Measurements from ENCODE around the gene CASKIN1. TPM values are rescaled to one million over a fixed set of nuclear protein-coding genes. Genes with fewer than 3 reads are reported as not detected.

The CASKIN1 gene
- total RNA-seq, 1 experiment from 2014 or later, result 5.9 TPM

- ChIA-PET RAD21 (ENCODE audit: low non-redundant PET in 1 of 2, low total read pairs in 2 of 2, uncharacterized antibody in 2 of 2, unreplicated experiment in 2 of 2) (no interaction called here), CTCF (no interaction called here), POLR2A (no interaction called here)
- Histone ChIP-seq H3K9me2 (ENCODE audit: insufficient read depth) (no peaks in the 10 kb centered on the region), H3K27ac (ENCODE audit: low read depth, low read length) (no peak overlapping the region), H3K4me3 (replicated peaks in 1 of 2; ENCODE audit: low read depth in 1 of 2, low read length in 2 of 2) (no peak overlapping the region), H3K4me2 (ENCODE audit: low read length) (no peak overlapping the region), H3K79me2 (ENCODE audit: insufficient read depth, low read length) (no peaks in the 10 kb centered on the region), H2AFZ (ENCODE audit: low read depth, low read length, poor library complexity, severe bottlenecking) (no peak overlapping the region), H3K9me3 (ENCODE audit: control insufficient read depth in 1 of 2, insufficient read depth in 1 of 2, low read depth in 1 of 2, low read length in 2 of 2) (no peaks in the 10 kb centered on the region), H4K20me1 (ENCODE audit: insufficient read depth) (no peaks in the 10 kb centered on the region), H3K27me3 (ENCODE audit: insufficient read depth, low read length) (no peaks in the 10 kb centered on the region), H3K36me3 (ENCODE audit: control insufficient read depth in 1 of 2, insufficient read depth in 2 of 2, low read length in 2 of 2) (no peaks in the 10 kb centered on the region), H3K4me1 (ENCODE audit: control insufficient read depth in 1 of 2, insufficient read depth in 2 of 2, low read length in 2 of 2) (peaks cover 5 to 19% of the 10 kb centered on the region in 2 experiments), H3K9ac (ENCODE audit: low read length) (no peak overlapping the region)
- TF ChIP-seq CTCF (IDR thresholded peaks at IDR 0.05 in 2 of 3, conservative IDR thresholded peaks at IDR 0.05 in 1 of 3; ENCODE audit: borderline replicate concordance in 1 of 3, insufficient read depth in 1 of 3, low read depth in 2 of 3, low read length in 2 of 3), result no peak
- TF ChIP-seq ZNF274 (IDR thresholded peaks at IDR 0.05; ENCODE audit: low read depth, low read length), result no peak
- no peak for TF ChIP-seq YY1 (IDR thresholded peaks at IDR 0.05; ENCODE audit: extremely low read depth, insufficient replicate concordance, low read depth, low read length)
- no peak for TF ChIP-seq EZH2 (IDR thresholded peaks at IDR 0.05)
- no peak for TF ChIP-seq ELF1 (IDR thresholded peaks at IDR 0.05; ENCODE audit: borderline replicate concordance, low read depth)
- no peak for TF ChIP-seq SP1 (IDR thresholded peaks at IDR 0.05; ENCODE audit: low read depth)
- intact Hi-C loops (cut with micrococcal nuclease), result loop anchor here (10.0 kb wide), 1 partner anchor 313 kb away; no protein-coding TSS in a partner anchor
- ATAC-seq (no peak), DNase-seq (ENCODE audit: low read depth, low spot score) (no peak)
- no TSS peak for BruUV-seq (replicated peaks)
Measured at GRCh38 chr16:2191446-2191706, 5.0 kb downstream of the CASKIN1 start.

GRCh38 chr16:2190659-2191445, 5.6 kb downstream of the CASKIN1 start:
- BruUV-seq (replicated peaks), result no TSS peak
- Histone ChIP-seq H3K4me1 (ENCODE audit: control insufficient read depth in 1 of 2, insufficient read depth in 2 of 2, low read length in 2 of 2) (peaks cover 5 to 18% of the 10 kb centered on the region in 2 experiments), H3K27me3 (ENCODE audit: insufficient read depth, low read length) (no peaks in the 10 kb centered on the region), H3K9me2 (ENCODE audit: insufficient read depth) (no peaks in the 10 kb centered on the region), H3K36me3 (ENCODE audit: control insufficient read depth in 1 of 2, insufficient read depth in 2 of 2, low read length in 2 of 2) (no peaks in the 10 kb centered on the region), H4K20me1 (ENCODE audit: insufficient read depth) (no peaks in the 10 kb centered on the region), H3K4me2 (ENCODE audit: low read length) (no peak overlapping the region), H3K27ac (ENCODE audit: low read depth, low read length) (no peak overlapping the region), H3K9ac (ENCODE audit: low read length) (no peak overlapping the region), H3K4me3 (replicated peaks in 1 of 2; ENCODE audit: low read depth in 1 of 2, low read length in 2 of 2) (no peak overlapping the region), H3K9me3 (ENCODE audit: control insufficient read depth in 1 of 2, insufficient read depth in 1 of 2, low read depth in 1 of 2, low read length in 2 of 2) (no peaks in the 10 kb centered on the region), H3K79me2 (ENCODE audit: insufficient read depth, low read length) (no peaks in the 10 kb centered on the region), H2AFZ (ENCODE audit: low read depth, low read length, poor library complexity, severe bottlenecking) (no peak overlapping the region)
- ChIA-PET CTCF (no interaction called here), RAD21 (ENCODE audit: low non-redundant PET in 1 of 2, low total read pairs in 2 of 2, uncharacterized antibody in 2 of 2, unreplicated experiment in 2 of 2) (no interaction called here), POLR2A (interaction anchor here (1.2 kb wide), 1 partner anchor 35 kb away, joined by 3 read pairs; the partner anchor contains the start of gene TRAF7)
- ATAC-seq (no peak), DNase-seq (ENCODE audit: low read depth, low spot score) (no peak)
- intact Hi-C loops (cut with micrococcal nuclease), result loop anchor here (10.0 kb wide), 1 partner anchor 314 kb away; no protein-coding TSS in a partner anchor
- no peak for TF ChIP-seq ATF3 (IDR thresholded peaks at IDR 0.05)
- no peak for TF ChIP-seq RAD21 (IDR thresholded peaks at IDR 0.05; ENCODE audit: low read depth)
- TF ChIP-seq CTCF (IDR thresholded peaks at IDR 0.05 in 2 of 3, conservative IDR thresholded peaks at IDR 0.05 in 1 of 3; ENCODE audit: borderline replicate concordance in 1 of 3, insufficient read depth in 1 of 3, low read depth in 2 of 3, low read length in 2 of 3), result no peak
- TF ChIP-seq JUND (IDR thresholded peaks at IDR 0.05), result no peak
- no peak for TF ChIP-seq EZH2phosphoT487 (IDR thresholded peaks at IDR 0.05; ENCODE audit: borderline replicate concordance)
